ENCODE measurements around the gene TOP3A. TPM values are rescaled to one million over a fixed set of nuclear protein-coding genes. Genes with fewer than 3 reads are reported as not detected.

Gene TOP3A
- total RNA-seq, 1 experiment from 2014 or later = 48.8 TPM

DNA sequence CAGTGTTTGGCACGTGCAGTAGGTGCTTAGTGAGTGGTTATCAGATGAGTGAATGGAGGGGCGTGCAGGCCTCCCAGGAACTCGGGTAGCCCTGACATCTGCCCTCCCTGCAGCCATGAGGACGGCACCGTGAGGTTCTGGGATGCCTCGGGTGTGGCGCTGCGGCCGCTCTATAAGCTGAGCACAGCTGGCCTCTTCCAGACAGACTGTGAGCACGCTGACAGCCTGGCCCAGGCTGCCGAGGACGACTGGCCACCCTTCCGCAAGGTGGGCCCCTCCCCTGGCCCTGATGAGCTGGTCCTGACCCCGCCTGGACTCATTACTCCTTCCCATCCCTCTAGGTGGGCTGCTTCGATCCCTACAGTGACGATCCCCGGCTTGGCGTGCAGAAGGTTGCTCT is 78.3 kb downstream of the TOP3A start:
- no peaks in the 10 kb centered on the region for H3K9me3 ChIP-seq (ENCODE audit: control insufficient read depth in 1 of 2, insufficient read depth in 1 of 2, low read depth in 1 of 2, low read length in 2 of 2)
- ATAC-seq = no peak
- H3K9ac ChIP-seq (ENCODE audit: low read length) = no peak overlapping the region
- ChIA-PET CTCF (no interaction called here), RAD21 (ENCODE audit: low non-redundant PET in 1 of 2, low total read pairs in 2 of 2, uncharacterized antibody in 2 of 2, unreplicated experiment in 2 of 2) (no interaction called here), POLR2A (no interaction called here)
- DNase-seq (ENCODE audit: low read depth, low spot score) = no peak
- H3K4me1 ChIP-seq (ENCODE audit: control insufficient read depth in 1 of 2, insufficient read depth in 2 of 2, low read length in 2 of 2) = peaks cover 0 to 13% of the 10 kb centered on the region in 2 experiments; a peak in 2 of 4 replicates
- intact Hi-C loops (cut with micrococcal nuclease) = no loop called here
- no peak overlapping the region for H3K4me3 ChIP-seq (replicated peaks in 1 of 2; ENCODE audit: low read depth in 1 of 2, low read length in 2 of 2)
- no peak for TF ChIP-seq EZH2 (IDR thresholded peaks at IDR 0.05)
- no peak for TF ChIP-seq REST (IDR thresholded peaks at IDR 0.05; ENCODE audit: low read depth)
- no peak for TF ChIP-seq FOSL1 (IDR thresholded peaks at IDR 0.05; ENCODE audit: low read depth)
- TF ChIP-seq ELF1 (IDR thresholded peaks at IDR 0.05; ENCODE audit: borderline replicate concordance, low read depth) = no peak
- TF ChIP-seq SIN3A (IDR thresholded peaks at IDR 0.05; ENCODE audit: low read depth) = no peak
- TF ChIP-seq EGR1 (IDR thresholded peaks at IDR 0.05; ENCODE audit: low read depth) = no peak
- TF ChIP-seq, protein P1, sequence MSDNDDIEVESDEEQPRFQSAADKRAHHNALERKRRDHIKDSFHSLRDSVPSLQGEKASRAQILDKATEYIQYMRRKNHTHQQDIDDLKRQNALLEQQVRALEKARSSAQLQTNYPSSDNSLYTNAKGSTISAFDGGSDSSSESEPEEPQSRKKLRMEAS (IDR thresholded peaks at IDR 0.05) = no peak
- TF ChIP-seq, protein P2, sequence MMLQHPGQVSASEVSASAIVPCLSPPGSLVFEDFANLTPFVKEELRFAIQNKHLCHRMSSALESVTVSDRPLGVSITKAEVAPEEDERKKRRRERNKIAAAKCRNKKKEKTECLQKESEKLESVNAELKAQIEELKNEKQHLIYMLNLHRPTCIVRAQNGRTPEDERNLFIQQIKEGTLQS (IDR thresholded peaks at IDR 0.05) = no peak
- TF ChIP-seq RAD21 (IDR thresholded peaks at IDR 0.05; ENCODE audit: low read depth) = no peak
- no peak for TF ChIP-seq CEBPB (IDR thresholded peaks at IDR 0.05; ENCODE audit: low read depth)
- TF ChIP-seq SP1 (IDR thresholded peaks at IDR 0.05; ENCODE audit: low read depth) = no peak
- TF ChIP-seq JUND (IDR thresholded peaks at IDR 0.05) = no peak
- no peak overlapping the region for H3K27ac ChIP-seq (ENCODE audit: low read depth, low read length)
- no peaks in the 10 kb centered on the region for H3K9me2 ChIP-seq (ENCODE audit: insufficient read depth)
- no peaks in the 10 kb centered on the region for H3K79me2 ChIP-seq (ENCODE audit: insufficient read depth, low read length)
- no peak overlapping the region for H3K4me2 ChIP-seq (ENCODE audit: low read length)
- no peaks in the 10 kb centered on the region; a peak in 1 of 4 replicates for H3K36me3 ChIP-seq (ENCODE audit: control insufficient read depth in 1 of 2, insufficient read depth in 2 of 2, low read length in 2 of 2)
- no peak overlapping the region for H2AFZ ChIP-seq (ENCODE audit: low read depth, low read length, poor library complexity, severe bottlenecking)
- no peaks in the 10 kb centered on the region for H4K20me1 ChIP-seq (ENCODE audit: insufficient read depth)
- no peaks in the 10 kb centered on the region for H3K27me3 ChIP-seq (ENCODE audit: insufficient read depth, low read length)
- no TSS peak for BruUV-seq (replicated peaks)
